Activated naive CD4-positive, alpha-beta T cell treated with anti-CD3 and anti-CD28 coated beads, Interleukin-2, amount 50 U/mL, for 72 hours (primary cell): Measurements from ENCODE around the gene ANAPC2. TPM values are rescaled to one million over a fixed set of nuclear protein-coding genes. Genes with fewer than 3 reads are reported as not detected.
A peak's percentile ranks its signal among the peaks of the same experiment; 100 is the strongest.

Experiments
- ATAC-seq, 2 donors: fragments of 150-1000 bp; cut with Tn5 transposase; 2 replicates each; pipeline ENCODE4 v1.10.0; 2021; ENCODE audit warnings: mild to moderate bottlenecking in 2 of 2, moderate library complexity in 2 of 2
- DNase-seq, 2 donors: peaks; one replicate each; pipeline ENCODE4 v3.0.0; 2021 to 2022; ENCODE audit warnings: low spot score in 2 of 2
- H3K27ac Mint-ChIP-seq, 2 donors: one replicate each; pipeline ENCODE4 v1.8.0; 2022; ENCODE audit warnings: mild to moderate bottlenecking in 2 of 2, mixed read lengths in 2 of 2
- H3K36me3 Mint-ChIP-seq, 2 donors: one replicate each; pipeline ENCODE4 v1.8.0; 2022; ENCODE audit warnings: mixed read lengths in 2 of 2
- H3K9me3 Mint-ChIP-seq, 2 donors: one replicate each; pipeline ENCODE4 v1.8.0; 2022; ENCODE audit warnings: mixed read lengths in 2 of 2
- total RNA-seq, 2 donors: library from RNA; stranded (reverse); gene quantifications; one replicate each; pipeline ENCODE4 v1.2.3, GENCODE V29; 2022

Gene ANAPC2
- total RNA-seq, 2 donors from 2014 or later = 48.1 to 68.3 TPM

DNA sequence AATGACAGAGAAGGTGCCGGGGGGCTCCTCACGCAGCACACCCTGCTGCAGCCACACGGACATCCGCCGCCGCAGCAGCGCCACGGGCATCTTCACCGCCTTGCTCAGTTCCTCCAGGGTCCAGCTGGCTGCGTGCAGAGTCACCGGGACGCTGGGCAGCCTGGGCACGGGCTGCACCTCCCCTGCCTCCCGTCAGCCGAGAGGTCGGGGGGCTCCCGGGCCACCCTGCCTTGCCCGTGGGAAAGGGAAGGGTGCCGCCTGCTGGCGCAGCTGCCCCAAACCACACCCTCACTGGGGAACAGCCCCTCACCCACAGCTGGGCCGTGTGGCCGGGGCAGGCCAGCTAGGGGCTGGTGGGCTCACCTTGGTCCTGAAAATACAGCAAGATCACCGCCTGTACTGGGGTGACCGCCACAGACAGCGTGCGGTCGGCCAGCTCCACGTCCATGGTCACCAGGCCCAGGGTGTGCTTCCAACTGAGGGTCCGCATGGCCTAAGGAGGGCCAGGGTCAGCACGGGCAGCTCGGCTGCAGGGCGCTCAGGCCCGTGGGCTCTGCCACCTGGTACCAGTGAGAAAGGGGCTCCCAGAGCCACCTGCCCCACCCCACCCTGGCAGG, 12.9 kb downstream of the ANAPC2 start:
- Mint-ChIP-seq H3K36me3 (no peaks in the 10 kb centered on the region), H3K9me3 (no peaks in the 10 kb centered on the region), H3K27ac (no peak overlapping the region)
- DNase-seq = no peak
- no peak for ATAC-seq

DNA sequence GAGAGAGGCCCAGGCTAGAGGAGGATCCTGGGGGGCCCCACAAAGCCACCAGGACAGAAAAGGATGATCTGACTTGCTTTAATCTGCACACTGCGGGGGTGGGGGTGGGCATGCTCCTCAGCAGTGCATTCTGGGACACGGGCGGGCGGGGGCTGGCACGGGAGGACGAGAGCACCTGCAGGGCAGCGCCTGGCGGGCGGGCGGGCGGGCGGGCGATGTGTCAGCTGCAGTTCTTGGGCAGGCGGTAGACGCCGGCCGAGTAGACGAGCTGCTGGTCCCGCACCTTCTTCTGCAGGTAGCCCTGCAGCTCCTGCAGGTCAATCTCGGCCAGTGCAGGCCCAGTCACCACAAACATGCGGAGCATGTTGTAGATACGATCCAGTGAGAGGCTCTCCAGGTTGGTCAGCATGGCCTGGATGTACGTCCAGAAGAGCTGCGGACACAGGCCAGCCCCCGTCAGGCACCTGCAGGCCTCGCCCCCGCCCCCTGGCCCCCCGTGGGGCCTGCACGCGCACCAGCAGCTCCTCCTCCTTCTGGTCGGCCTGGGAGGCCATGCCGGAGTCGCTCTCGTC, 13.6 kb downstream of the ANAPC2 start:
- no peak for DNase-seq
- no peak overlapping the region for H3K27ac Mint-ChIP-seq
- H3K9me3 Mint-ChIP-seq = no peaks in the 10 kb centered on the region
- no peak for ATAC-seq
- no peaks in the 10 kb centered on the region for H3K36me3 Mint-ChIP-seq

DNA sequence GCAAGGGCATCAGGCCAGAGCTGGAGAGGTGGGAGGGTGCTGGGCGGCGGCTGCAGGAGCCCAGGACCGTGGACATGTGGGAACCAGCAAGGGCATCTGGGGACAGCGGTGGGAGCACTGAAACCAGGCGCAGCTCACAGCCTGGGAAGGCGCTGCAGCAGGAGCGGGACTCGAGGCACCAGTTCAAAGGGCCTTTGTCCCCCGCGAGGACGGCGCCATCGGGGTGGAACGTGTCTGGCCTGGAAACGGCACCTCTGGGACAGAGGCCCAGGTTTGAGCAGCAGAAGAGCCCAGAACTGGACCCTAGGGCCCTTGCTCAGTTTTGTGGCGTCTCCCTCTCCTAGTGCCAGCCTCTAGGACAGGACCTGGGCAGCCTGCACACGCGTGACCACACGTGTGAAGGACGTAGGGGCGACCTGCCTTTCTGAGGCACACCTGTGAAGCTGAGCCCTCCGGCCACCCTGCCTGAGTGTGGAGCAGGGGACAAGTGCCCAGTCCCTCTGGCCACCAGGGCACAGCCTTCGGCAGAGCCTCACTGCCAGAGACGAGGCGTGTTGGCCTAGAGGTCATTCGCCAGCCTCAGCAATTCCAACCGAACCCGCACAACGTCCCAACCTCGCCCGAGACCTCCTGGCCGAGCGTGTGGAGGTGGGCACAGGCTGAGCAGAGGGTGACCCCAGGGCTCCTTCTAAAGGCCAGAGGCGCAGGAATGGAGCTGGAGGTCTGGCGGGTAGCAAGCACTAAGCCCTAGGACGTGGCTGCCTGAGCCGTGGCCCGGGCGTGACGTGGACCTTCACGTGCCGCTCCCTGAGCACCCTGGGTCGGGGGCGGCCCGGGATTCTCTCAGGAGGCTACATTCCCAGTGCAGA, 14.3 kb downstream of the ANAPC2 start:
- no peak for ATAC-seq
- H3K27ac Mint-ChIP-seq = no peak overlapping the region
- no peaks in the 10 kb centered on the region for H3K36me3 Mint-ChIP-seq
- no peaks in the 10 kb centered on the region for H3K9me3 Mint-ChIP-seq
- no peak for DNase-seq

DNA sequence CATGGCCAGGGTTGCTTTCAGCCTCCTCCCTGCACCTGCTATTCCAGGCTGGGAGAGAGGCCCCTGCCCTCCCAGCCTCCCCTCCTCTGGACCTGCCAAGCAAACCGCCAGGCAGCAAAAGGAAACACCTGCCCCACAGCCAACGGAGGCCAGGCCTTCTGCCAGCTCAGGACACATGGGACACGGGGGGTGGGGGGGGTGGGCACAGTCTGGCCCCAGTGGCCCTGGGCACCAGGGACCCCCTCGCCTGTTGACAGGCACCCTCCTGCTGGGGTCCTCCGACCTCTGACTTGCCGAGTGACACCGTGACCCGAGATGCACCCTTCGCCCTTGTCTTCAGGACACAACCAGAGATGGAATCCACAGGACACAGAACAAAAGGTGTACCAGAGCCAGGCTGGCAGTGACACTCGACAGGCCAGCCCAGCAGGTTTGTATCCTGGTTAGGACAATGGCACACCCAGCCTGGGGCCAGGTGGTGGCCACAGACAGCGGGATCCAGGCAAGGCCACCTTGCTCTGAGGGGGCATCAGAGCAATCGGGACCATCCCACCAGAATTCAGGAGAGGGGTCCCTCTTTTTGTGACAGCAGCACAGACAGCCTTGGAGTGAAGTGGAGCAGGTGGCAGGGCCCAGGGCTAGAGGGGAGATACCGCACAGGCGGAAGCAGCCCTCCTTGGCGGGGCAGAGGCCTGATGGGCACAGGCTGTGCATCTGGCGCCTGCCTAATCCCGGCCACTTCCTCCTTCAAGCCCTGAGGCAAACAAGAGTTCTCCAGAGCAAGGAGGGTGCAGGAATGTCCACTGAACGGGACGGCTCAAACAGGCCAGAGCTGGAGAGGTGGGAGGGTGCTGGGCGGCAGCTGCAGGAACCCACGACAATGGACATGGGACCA, 15.2 kb downstream of the ANAPC2 start:
- ATAC-seq (peak in 1 of 2 donors; percentile 6), DNase-seq (no peak)
- no peaks in the 10 kb centered on the region for H3K36me3 Mint-ChIP-seq
- H3K9me3 Mint-ChIP-seq = no peaks in the 10 kb centered on the region
- no peak overlapping the region for H3K27ac Mint-ChIP-seq

DNA sequence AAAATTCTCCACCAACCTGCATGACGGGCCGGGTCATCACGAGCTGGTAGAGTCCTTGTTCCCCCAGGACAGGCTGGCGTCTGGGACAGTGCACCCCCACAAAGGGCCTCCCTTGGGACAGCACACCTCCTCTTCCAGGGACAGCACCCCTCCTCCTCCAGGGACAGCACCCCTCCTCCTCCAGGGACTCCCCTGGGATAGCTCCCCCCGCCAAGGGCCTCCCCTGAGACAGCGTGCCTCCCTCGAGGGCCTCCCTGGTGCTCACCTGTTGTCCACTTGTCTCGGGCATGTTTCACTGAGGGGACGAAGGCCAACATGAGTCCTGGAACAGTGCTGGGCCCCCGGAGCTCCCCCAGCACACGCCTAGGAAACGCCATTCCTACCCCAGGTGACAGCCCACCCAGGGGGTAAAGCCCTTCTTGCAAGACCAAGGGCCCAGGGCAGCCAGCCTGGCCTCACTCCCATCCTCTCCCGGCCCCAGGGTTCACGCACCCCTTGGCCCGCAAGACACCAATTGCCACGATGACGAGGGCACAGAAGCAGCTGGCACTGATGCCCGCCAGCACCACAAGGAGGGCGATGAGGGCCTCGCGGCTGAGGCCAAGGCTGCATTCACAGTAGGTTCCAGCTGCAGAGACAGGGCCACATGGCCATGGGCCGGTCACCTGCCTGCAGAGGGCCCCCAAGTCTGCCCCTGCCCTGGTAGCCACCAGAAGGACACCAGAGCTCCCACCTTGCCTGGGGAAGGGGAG, 17.0 kb downstream of the ANAPC2 start:
- H3K27ac Mint-ChIP-seq = no peak overlapping the region

DNA sequence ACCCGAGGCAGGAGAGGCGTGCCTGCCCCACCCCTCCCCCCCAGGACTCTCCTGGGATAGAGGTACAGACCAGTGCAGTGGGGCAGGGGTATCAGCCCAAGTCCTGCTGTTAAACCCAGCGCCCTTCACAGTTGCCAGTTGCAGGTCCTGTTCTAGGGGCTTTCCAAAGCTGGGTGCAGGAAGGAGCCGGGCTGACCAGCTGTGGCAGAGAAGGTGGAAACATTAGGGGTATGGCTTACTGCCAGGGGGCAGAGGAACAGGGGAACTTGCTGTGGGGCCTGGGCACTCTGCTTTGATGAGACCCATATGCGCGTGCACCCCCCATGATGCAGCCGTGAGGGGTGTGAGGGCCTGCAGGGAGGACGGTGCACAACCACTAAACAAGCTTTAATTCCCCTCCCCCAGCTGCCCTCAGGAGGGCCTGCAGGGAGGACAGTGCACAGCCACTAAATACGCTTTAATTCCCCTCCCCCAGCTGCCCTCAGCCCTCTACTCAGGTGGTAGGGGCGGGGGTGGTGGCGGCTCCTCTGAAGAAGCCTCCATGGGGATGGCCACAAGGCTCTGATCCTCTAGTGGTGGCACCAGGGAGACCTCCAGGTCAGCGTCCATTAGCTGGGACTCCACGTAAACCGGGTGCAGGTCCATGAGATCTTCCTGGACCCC, 17.7 kb downstream of the ANAPC2 start:
- Mint-ChIP-seq H3K27ac (no peak overlapping the region), H3K36me3 (no peaks in the 10 kb centered on the region), H3K9me3 (no peaks in the 10 kb centered on the region)
- no peak for DNase-seq
- no peak for ATAC-seq

More for the DNA sequence above, 17.0 kb downstream of the ANAPC2 start:
- DNase-seq = no peak
- ATAC-seq = no peak
- no peaks in the 10 kb centered on the region for H3K9me3 Mint-ChIP-seq
- H3K36me3 Mint-ChIP-seq = no peaks in the 10 kb centered on the region

DNA sequence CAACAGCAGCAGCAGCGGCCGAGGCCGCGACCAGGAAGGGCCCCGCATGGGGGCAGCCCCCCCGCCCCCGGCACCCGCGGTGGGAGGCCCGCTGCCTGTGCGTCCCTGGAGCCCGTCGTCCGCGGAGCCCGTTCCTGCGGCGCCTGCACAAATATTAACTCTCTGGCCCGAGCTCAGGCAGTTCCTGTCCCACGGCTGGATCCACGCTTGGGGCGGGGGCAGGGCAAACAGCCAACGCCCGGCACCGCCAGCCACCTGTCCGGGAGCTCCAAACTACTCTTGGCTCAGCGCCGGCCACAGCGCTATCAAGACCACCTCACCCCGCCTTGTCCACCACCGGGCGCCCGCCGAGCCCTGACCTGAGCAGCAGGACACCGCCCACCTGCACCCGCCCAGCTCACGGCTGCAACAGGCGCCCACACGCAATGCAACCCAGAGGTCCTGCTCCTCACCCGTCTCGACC, 18.4 kb downstream of the ANAPC2 start, which contains the start of gene LRRC26:
Gene LRRC26 (minus strand): TSS at position 156 of the 463 bp plus-strand sequence. CDS start 108 bp downstream, at position 48.
- H3K36me3 Mint-ChIP-seq = no peaks in the 10 kb centered on the region
- DNase-seq (no peak), ATAC-seq (no peak)
- H3K9me3 Mint-ChIP-seq = no peaks in the 10 kb centered on the region
- no peak within 1 kb of the TSS for H3K27ac Mint-ChIP-seq

DNA sequence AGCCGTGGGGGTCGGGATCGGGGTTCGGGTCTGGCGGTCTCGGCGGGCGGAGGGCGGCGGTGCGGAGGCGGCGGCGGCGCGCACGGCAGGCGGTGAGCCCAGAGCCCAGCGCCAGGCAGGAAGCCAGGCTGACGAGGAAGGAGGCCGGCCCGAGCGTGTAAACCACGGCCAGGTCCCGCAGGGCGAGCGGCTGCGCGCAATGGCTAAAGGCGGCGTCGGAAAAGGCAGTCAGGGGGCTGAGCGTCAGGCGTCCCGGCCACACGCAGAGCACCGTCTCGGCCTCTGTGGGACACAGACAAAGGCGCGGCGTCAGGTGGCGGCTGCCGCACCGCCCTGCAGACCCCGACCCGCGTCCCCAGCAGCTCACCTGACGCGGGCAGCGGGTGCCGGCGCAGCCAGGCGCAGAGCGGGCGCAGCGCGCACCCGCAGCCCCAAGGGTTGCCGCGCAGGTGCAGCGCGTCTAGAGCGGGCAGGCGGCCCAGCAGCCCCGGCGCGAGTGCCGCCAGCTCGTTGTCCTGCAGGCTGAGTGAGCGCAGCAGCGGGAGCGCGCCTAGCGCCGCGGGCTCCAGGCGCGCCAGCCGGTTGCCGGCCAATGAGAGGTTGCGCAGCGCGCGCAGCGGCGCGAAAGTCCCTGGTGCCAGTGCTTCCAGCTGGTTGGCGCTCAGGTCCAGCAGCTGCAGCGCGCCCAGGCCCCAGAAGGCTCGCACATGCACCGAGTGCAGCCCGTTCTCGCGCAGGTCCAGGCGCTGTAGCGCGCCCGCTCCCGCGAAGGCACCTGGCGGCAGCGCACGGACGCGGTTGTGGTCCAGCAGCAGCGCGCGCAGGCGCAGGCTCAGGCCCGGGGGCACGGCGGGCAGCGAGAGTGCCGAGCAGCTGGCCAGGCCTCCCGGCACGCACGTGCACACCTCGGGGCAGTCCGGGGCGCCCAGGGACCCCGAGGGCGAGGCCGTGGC, 19.2 kb downstream of the ANAPC2 start:
- Mint-ChIP-seq H3K9me3 (no peaks in the 10 kb centered on the region), H3K36me3 (no peaks in the 10 kb centered on the region), H3K27ac (no peak overlapping the region)
- ATAC-seq (peak; percentile 23 to 55), DNase-seq (peak in 1 of 2 donors; percentile 36)

DNA sequence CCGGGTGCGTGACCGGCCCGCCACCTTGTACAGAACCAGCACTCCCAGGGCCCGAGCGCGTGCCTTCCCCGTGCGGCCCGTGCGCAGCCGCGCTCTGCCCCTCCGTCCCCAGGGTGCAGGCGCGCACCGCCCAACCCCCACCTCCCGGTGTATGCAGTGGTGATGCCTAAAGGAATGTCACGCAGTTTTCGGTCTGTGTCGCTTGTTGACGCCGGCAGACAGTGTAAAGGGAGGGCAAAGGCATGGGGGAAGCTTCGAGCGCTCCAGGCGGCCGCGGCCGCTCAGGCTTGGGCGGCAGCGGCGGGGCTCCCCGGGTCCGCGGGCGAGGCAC, 19.8 kb downstream of the ANAPC2 start:
- Mint-ChIP-seq H3K9me3 (no peaks in the 10 kb centered on the region), H3K27ac (no peak overlapping the region), H3K36me3 (no peaks in the 10 kb centered on the region)
- peak in 1 of 2 donors; percentile 35 for ATAC-seq
- DNase-seq = no peak

DNA sequence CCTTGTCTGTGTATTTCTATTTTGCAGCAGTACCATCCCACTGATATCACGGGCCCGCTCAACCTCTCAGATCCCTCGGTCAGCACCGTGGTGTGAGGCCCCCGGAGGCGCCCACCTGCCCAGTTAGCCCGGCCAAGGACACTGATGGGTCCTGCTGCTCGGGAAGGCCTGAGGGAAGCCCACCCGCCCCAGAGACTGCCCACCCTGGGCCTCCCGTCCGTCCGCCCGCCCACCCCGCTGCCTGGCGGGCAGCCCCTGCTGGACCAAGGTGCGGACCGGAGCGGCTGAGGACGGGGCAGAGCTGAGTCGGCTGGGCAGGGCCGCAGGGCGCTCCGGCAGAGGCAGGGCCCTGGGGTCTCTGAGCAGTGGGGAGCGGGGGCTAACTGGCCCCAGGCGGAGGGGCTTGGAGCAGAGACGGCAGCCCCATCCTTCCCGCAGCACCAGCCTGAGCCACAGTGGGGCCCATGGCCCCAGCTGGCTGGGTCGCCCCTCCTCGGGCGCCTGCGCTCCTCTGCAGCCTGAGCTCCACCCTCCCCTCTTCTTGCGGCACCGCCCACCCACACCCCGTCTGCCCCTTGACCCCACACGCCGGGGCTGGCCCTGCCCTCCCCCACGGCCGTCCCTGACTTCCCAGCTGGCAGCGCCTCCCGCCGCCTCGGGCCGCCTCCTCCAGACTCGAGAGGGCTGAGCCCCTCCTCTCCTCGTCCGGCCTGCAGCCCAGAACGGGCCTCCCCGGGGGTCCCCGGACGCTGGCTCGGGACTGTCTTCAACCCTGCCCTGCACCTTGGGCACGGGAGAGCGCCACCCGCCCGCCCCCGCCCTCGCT, 20.4 kb downstream of the ANAPC2 start:
- peak in 1 of 2 donors; percentile 15 for ATAC-seq
- DNase-seq = no peak
- Mint-ChIP-seq H3K36me3 (no peaks in the 10 kb centered on the region), H3K27ac (no peak overlapping the region), H3K9me3 (no peaks in the 10 kb centered on the region)

DNA sequence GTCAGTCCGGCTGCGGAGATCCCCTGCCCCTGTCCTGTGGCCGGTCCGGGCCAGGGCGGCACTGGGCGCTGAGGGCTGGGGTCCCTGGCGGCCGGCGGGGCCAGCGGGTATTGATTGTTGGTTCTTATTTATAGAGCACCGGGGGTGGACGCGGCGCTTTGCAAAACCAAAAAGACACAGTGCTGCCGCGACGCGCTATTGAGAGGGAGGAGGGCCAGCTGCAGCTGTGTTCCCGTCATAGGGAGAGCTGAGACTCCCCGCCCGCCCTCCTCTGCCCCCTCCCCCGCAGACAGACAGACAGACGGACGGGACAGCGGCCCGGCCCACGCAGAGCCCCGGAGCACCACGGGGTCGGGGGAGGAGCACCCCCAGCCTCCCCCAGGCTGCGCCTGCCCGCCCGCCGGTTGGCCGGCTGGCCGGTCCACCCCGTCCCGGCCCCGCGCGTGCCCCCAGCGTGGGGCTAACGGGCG, 21.0 kb downstream of the ANAPC2 start:
- Mint-ChIP-seq H3K27ac (no peak overlapping the region), H3K9me3 (no peaks in the 10 kb centered on the region), H3K36me3 (no peaks in the 10 kb centered on the region)
- no peak for ATAC-seq
- DNase-seq = no peak

DNA sequence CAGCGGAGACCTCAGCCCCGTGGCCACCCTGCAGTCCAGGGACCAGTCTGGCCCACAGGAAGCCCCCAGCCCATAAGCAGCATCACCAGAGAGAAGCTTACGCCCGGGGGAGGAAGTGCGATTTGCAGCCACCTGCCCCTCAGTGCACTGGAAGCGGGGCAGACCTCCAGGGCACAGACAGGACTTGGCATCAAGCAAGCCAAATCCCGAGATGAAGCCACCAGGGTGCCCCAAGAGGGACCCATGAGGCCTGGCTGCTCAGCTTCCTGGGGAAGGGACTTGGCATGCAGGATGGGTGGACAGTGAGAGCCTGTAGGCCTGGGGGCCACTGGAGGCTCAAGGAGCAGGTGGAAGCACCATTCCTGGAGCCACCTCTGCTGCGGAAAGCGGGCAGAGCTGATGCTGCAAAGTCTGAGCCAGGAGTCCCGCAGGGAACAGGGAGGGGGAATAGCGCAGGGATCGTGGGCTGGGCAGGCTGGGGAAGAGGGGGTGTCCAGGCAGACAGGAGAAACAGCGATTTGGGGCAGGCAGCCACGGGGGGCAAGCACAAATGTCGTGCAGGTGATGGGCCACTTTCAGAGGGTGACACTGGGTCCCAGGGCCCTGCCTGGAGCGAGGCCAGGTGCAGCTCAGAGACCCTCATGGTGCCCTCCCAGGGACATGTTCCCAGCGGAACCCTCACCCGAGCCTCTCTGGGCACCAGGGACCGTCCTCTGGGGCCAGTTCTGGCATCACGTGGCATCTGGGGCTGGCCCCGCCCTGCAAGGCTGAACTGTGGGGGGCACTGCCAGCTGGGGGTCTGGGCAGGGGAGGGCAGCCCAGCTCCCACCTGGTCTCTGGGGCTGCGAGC, 21.8 kb downstream of the ANAPC2 start:
- ATAC-seq (no peak), DNase-seq (no peak)
- no peaks in the 10 kb centered on the region for H3K9me3 Mint-ChIP-seq
- no peak overlapping the region for H3K27ac Mint-ChIP-seq
- H3K36me3 Mint-ChIP-seq = no peaks in the 10 kb centered on the region

DNA sequence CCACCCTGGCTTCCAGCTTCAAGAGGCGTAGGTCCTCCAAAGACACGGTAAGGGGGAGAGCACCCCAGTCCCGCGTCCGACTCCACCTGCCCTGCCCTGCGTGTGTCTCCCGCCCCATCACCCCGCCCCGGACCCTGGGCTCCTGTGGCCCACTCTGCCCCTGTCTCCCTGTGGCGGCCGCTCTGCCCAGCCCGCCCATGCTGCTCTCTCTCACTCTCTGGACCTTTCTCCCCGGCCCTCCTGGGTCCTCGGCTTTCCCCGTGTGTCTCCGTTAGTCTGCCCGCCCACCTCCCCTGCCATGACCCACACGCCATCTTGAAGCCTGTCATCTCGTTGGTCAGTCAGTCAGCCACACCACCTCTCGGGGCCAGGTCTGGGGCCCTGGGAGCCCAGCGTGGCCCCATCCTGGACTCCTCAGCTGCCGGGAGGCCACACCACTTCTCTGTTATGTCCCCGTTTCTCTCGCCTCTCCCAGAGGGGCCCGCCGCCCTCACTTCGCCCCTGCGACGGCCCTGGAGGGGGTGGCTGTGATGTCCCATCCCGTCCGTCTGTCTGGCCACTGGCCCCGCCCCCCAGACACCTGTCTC, 23.0 kb downstream of the ANAPC2 start:
- ATAC-seq = no peak
- H3K27ac Mint-ChIP-seq = no peak overlapping the region
- no peaks in the 10 kb centered on the region for H3K36me3 Mint-ChIP-seq
- no peak for DNase-seq
- H3K9me3 Mint-ChIP-seq = no peaks in the 10 kb centered on the region
